ENCODE data around the gene NAXD.
A peak's percentile ranks its signal among the peaks of the same experiment; 100 is the strongest.
"Not testable (repeated sequence)": the region's sequence is repeated elsewhere in the genome, so short reads cannot be mapped to it uniquely, and the experiment has no call there.

The NAXD gene

GRCh38 chr13:110597041-110597689 is 18.2 kb upstream of the NAXD start:
- DNase-seq (ENCODE audit: low spot score), result no peak

DNA sequence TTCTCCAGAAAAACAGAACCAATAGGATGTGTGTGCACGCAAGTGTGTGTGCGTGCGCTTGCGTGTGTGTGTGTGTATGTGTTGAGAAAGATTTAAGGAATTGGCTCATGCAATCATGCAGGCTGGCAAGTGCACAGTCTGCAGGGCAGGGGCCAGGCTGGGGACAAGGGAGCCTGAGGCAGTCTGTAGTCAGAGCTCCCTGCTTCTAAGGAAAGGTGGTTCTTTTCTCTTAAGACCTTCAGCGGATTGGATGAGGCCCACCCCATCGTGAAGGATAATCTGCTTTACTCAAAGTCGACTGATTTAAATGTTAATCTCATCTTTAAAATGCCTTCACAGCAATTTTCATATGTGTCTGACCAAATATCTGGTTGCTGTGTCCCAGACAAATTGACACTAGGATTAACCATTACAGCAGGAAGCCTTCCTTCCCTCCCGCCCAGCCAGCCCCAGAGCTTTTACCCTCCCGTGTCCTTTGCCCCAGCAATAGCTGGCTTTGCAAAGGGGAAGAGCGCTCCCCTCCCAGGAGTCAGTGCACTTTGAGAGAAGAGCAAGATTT is 15.0 kb upstream of the NAXD start:
- DNase-seq (ENCODE audit: low spot score), result no peak

DNA sequence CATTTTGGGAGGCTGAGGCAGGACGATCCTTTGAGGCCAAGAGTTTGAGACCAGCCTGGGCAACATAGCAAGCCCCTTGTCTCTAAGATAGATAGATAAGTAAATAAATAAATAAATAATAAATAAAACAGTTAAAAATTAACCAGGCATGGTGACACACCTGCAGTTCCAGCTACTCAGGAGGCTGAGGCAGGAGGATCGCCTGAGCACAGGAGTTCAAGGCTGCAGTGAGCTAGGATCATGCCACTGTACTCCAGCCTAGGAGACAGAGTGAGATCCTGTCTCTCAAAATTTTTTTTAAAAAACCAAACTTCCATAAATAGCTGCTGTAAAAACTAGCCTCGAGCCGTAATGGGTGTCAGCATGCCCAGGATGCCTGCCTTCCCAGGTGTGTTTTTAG is 14.4 kb upstream of the NAXD start:
- DNase-seq (ENCODE audit: low spot score), result no peak

DNA sequence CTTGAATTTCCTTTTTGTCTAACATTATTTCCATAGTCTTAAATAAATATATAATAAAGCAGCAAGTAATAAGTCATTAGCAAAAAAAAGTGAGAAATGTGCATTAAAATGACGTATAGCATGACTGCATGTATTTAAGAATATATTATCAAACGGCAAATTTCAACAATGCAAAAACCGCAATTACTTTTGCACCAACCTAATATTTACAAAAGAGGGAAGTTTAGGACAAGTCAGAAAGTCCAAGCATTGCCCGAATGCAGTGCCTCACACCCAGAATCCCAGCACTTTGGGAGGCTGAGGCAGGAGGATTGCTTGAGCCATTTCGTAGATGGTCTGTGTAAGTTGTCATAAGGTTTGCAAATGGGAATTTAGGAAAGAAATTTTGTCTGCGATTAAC is 10.2 kb upstream of the NAXD start:
- no peak for DNase-seq (ENCODE audit: low spot score)

GRCh38 chr13:110606281-110606680 is 9.1 kb upstream of the NAXD start:
- DNase-seq (ENCODE audit: low spot score), result not testable (repeated sequence)

GRCh38 chr13:110607675-110608224 is 7.6 kb upstream of the NAXD start:
- DNase-seq (ENCODE audit: low spot score), result no peak

DNA sequence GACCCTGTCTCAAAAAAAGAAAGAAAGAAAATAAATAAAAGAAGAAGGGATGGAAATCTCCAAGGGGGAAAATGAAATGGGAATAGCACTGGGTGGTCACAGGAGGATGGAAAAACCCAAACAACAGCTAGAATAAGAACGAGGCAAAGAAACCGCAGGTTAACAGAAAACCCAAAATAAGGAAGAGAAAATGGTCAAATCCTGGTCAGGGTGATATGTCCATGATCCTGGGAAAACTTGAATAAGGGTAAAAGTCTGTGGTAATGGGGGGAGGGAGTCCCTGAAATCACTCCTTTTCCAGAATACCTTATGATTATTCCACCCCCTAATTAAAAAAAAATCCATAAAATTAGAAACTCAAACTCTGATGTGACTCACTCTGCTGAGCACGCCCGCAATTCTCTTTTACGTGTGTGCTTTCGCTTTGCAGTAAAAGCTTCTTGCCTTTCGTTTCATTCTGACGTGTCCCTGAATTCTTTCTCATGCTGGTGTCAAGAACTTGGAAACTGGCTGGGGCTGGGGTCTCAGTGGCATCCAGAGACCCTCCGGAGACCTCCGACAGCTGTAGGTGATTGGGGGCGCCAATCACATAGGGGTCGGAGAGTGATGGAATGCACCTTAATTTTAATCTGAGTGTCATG is 4.3 kb upstream of the NAXD start:
- no peak for DNase-seq (ENCODE audit: low spot score)

- no peak for DNase-seq (ENCODE audit: low spot score)
These were observed 382 bp upstream of the NAXD start for GRCh38 chr13:110615005-110615321.

GRCh38 chr13:110616103-110617101 is 1.1 kb downstream of the NAXD start:
- peak; percentile 64 for DNase-seq (ENCODE audit: low spot score)

DNA sequence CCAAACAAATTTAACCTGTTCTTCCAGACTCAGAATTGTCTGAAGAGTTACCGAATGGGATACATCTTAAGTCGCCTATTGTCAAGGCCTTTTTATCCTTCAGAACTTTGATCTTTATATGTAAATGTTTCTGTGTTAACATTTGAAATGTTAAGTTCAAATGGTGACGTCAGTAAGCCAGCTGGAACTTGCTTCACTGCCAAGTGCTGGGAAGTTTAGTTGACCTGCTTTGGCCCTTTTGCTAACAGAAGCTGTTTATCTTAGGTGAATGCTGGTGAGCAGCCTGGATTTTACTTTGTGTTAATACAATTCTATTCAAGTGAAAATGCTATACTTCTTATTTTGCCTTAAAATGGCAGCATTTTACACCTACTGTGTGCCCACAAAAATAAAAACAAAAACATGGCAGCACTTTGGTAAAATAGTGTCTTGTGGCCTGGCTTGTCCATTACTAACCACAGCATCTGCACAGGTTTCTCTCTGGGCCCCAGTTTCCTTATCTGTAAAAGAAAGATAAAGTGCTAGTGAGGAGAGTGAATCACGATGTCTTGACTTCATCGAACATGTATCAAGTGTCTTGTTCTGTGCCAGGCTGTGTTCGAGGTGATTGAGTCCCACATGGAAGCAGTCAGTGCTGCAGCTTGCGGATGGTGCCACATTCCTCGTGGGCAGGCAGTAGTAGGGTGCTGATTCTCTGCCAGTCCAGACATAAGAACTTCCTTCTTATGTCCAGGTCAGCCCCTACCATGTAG is 2.2 kb downstream of the NAXD start:
- no peak for DNase-seq (ENCODE audit: low spot score)

GRCh38 chr13:110618167-110618566 is 2.8 kb downstream of the NAXD start:
- no peak for DNase-seq (ENCODE audit: low spot score)

DNA sequence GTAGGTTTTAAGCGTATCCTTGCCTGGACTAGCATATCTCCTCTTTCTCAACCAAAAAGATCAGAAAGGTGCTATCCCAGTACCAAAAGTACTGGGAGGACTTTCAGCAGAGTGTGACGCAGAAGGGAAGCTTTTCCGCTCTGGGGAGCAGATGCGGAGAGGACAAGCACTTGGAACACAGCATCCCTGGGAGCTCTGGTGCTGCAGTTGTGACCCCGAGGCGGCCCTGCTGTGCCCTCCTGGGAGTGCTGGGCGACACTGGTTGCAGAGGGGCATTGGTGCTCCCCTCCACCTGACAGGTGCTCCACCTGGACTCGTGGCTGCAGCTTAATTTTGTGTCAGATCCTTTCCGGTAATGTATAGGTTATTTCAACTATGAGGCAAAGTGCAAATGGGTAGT is 3.4 kb downstream of the NAXD start:
- DNase-seq (ENCODE audit: low spot score), result no peak

- no peak for DNase-seq (ENCODE audit: low spot score)
These were observed 5.3 kb downstream of the NAXD start for GRCh38 chr13:110620596-110620995.

DNA sequence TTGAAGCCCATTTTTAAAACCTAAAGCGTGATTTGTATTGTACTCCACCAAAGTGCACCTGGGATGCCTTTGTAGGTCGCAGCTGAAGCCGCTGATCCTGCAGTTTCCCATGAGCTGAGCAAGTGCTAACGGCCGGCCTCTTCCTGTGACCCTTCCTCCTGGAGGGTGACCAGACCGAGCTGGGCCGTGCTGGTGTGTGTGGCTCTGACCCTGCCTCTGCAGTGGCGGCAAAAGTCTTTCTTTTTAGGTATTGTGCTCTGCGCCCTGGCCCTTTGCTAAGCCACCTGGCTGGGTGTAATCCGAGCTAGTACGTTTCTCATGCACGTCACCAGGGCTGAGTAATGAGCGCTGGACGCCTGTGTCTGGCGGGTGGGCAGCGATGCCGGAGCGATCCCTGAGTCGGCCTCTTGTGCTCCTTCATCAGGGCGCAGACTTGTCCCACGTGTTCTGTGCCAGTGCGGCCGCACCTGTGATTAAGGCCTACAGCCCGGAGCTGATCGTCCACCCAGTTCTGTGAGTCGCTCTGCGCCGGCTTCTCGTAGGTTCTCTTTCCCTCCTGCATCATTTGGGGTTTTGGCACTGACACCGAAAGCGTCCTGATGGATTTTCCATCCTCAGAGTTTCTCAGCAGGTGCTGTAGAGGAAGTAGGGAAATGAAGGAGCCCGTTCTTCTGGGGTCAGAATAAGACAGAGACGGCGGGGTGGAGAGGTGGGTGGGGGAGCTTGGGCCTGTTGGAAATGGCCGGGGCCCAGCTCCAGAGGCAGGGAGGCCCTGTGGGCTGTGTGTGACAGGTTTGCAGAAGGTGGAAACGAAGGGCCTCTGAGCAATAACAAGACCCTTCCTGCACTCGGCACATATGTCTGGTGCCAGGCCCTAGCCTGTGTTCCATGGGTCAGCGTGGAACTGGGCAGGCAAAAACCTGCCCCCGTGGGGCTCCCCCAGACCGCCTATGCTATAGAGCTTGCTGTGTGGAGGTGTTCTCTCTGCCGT is 9.7 kb downstream of the NAXD start:
- DNase-seq (ENCODE audit: low spot score), result peak; percentile 42

DNA sequence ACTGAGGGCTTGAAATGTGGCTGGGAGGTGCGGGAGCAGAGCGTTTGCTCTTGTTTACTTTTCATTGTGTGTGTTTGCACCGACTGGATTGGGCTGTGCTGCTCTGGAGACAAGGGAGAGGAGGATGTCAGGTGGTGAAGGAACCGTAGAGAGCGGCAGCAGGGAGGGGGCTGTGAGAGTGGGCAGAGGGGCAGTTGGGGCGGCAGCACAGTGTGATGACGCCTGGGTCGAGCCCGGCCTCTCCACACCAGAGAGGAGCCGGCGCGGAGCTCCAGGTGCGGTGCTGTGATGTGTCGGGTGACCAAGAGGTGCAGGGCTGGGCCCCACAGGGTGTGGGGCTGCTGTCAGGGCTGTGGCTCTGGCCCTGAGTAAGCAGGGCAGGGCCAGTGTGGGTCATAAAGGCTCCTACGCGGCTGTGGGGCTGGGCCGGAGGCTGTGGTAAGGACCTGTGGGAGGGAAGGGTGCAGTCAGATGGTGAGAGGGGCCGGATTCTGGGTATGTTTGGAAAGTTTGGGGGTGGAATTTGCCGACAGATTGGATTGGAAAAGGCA is 10.5 kb downstream of the NAXD start:
- peak; percentile 75 for DNase-seq (ENCODE audit: low spot score)

DNA sequence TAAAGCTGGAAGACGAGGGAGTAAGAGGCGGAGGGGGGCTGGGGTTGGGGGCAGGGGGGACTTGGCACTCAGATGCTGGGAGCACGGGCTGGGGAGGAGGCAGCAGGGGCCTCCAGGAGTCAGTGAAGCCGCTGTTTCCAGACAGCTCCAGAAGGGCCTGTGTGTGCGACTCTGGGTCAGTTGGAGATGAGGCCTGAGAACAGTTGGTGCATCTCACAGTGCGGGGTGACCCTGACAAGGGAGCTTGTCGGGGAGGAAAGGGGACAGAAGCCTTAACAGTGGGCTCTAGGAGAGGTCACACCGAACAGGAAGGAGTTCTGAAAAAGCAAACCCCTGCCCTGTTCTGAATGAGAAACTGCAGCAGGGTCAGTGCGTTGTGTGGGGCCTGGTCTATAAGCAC is 11.2 kb downstream of the NAXD start:
- DNase-seq (ENCODE audit: low spot score), result no peak

DNA sequence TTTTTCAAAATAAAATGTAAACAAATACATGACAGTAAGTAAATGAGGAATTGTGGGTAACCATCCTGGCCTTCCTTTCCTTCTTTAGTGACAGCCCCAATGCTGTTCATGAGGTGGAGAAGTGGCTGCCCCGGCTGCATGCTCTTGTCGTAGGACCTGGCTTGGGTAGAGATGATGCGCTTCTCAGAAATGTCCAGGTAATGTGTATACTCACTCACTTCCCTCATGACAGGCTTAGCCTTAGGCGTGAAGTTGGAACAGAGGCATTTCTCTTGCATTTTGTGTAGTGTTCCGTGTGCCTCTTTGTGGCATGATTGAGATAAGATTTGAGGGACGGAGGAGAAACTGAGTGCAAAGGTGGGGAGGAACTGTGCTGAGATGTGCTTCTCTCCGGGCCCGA is 12.0 kb downstream of the NAXD start:
- no peak for DNase-seq (ENCODE audit: low spot score)

DNA sequence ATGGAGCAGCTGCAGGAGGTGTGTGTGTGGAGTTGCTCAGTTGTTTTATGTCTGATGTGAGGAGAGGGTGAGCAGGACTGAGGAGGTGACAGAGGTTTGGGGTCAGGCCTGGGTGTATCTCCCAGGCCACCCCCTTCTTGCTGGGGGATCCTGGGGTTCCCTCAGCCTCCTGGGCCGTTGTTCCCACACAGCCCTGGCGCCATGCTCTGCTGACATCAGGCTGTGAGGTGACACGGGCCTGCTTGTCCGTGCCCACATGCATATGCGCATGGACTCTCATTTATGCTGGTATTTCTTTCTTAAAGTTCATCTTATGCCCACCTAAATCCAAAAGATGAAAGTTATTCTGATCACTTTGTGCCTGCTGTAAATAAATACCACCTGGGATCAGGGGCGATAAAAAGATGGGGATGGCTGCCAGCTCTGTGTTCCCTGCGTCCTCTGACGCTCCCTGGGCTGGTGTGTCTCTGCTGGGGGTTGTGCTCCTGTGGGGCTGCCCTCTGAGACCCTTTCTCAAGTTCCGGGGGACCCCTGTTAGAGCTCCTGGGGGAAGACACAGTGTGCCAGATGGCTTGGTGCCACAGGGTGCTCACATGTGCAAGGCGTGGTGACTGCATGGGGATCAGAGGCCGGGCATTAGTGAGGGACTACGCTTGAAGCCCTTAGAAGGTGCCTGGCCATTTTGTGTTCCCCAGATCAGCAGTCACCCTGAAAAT is 12.6 kb downstream of the NAXD start:
- no peak for DNase-seq (ENCODE audit: low spot score)

- DNase-seq (ENCODE audit: low spot score), result no peak
These were observed 13.1 kb downstream of the NAXD start for GRCh38 chr13:110628477-110628793.
